Inflammatory macrophage (primary cell): Measurements from ENCODE around the gene CORO1C.

Experiments used
- DNase-seq, 2 donors: peaks; one replicate each; pipeline ENCODE4 v3.0.0-alpha.2; 2020 to 2022

Gene CORO1C

DNA sequence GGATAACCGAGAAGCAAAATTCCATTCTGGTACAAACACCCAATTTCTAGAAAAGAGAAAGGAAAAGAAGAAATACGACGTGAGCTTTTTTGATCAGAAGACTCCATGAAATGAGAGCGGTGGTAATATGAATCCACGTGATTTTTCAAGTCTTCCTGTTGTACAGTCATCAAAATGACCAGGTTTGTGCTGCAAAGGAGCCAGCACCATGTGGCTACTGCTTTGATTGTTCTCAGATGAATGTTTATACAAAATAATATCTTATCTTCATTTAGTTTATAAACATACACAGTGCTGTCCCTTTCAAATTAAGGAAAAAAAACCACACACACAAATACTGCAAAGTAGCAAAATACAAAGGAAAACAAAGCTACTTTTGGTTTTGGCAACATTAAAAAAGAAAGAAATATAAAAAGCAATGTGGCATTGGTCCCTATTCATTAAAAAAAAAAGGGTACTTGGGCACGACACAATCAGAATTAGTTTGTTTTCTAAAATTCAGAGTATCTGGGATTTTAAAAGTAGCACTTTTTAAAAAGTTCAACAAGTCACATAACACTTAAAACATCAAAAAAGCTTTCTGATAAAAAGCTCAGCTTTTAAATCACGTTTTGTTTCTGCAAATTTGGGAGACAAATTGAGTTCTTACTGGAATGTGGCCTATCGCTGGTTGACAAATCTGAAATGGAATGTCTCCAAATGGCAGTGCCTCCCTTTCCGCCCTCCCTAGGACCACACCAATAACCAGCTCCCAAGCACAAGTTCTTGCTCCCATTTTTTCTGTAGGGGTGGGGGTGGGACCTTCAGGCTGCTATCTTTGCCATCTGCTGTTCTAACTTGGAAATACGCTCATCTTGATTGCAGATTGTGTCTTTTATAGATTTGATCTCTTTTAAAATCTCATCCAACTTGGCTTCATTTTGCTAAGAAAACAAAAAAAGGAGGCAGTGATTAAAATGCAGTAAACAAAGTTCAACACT is 84.4 kb downstream of the CORO1C start:
- DNase-seq, result no peak

DNA sequence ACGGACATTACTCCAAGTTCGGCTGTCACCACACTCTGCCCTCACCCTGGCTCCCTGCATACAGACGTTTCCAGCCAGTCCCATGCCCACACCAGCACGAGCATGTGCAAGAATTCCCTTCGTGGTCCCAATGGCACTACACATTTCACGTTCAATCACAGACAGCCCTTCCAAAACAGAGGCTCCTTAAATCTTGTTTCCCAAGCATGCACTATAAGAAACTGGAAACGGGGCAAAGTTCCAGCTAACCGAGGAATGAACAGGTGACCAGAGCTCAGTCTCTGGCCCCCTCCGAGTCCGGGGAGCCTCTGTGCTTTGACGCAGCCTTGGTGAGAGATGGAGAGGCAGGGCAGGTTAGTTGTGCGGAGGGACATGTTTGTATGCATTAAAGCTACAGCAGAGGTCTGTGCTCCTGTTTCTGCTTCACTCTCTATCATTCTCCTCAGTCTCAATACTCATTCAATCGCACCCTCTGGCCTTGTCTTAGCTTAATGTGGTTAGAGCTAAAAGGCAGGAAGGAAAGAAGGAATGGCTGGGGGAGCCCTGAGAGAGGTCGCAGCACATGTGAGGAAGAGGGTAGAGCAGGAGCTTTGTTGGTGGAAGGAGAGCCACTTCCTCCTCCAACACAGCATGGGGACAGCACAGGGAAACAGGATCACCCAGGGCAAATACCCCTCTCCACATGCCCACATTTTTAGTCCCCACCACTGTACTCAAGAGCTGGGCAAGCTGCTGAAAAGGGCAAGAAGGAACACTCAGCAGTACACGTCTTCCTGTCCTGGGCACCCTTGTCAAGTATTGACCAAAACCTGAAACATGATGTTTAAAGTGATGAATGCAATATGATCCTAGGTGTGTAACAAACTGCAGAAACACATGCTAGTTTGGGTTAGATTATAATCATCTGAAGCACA is 85.4 kb downstream of the CORO1C start:
- no peak for DNase-seq

DNA sequence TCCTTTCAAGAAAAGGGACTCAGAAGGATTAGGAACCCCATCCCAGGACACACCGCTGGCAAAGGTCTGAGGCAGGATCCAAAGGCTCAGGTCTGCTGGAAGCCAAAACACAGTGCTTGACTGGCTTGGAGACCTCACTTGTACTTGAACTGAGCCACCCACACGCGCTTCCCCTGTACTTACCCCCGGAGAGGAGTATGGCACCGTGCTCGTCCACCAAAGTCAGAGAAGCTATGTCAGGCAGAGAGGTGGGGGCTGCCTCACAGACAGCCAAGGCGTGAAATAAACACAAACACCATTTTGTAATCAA is 86.6 kb downstream of the CORO1C start:
- DNase-seq, result no peak

DNA sequence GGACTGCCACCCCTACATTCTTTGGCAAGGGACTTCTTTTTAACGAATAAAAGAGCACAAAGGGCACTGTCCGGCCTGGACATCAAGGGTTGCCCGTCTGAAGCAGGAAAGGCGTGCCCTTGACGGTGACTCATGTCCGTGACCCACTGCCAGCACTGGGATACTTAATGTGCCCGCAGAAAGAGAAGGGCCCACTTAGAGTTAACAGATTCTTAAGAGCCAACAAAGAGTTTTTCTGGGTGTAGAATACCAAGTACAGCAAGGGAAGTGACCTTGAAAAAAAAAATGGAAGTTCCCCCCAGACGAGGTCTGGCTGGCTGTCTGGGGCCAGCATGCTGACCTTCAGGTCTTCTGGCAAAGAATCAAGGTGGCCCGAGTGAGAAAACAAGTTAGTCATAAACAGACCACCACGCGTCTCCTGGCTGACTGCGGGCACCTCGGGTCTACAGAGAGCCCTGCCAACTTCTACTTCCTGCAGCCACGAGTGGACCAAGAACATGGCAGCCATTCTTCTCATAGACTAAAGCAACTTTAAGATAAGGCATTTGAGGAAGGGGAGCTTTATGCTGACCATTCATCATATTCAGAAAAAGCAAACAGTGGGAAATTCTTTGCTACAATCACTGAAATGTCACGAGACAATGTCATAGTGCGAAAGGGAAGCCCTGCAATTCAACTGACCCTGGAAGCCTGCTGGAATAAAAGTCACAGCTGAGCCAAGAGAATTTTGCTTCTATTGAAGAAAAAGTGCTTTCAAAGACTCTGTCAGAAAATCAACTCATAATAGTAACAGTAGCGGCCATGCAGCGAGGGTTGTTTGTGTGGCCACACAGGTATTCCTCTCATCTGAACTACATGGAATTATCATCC is 87.1 kb downstream of the CORO1C start:
- DNase-seq, result no peak

DNA sequence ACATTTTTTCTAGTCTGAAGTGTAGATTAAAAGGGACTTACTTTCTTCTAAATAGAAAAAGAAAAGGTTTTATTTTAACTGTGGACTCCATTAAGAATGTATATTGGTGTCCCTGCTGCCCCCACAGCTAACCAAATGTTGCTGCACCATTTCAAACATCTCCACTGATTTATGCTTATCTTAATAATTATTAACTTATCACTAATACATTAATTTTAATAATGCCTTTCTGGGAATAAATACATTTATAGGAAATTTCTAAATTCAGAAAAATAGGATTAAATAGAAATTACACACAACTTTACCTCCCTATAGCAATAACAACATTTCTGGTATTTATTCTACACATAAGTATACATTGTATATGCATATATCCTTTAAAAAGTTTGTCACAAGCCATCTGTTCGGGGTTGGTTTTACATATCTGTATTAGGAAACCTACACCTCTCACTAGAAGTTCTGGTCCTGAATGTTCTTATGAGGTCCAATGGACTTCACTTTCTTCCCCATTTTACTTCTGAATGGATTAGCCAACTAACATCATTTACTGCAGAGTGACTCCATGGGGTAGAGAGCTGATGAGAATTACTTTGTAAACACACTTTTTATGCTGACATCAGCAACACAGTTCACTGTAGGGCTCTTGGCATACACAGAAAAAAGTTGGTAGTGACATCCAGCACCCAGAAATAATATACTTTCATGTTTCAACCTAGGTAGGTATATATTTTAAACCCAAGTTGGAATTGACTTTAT is 88.2 kb downstream of the CORO1C start:
- DNase-seq, result no peak

DNA sequence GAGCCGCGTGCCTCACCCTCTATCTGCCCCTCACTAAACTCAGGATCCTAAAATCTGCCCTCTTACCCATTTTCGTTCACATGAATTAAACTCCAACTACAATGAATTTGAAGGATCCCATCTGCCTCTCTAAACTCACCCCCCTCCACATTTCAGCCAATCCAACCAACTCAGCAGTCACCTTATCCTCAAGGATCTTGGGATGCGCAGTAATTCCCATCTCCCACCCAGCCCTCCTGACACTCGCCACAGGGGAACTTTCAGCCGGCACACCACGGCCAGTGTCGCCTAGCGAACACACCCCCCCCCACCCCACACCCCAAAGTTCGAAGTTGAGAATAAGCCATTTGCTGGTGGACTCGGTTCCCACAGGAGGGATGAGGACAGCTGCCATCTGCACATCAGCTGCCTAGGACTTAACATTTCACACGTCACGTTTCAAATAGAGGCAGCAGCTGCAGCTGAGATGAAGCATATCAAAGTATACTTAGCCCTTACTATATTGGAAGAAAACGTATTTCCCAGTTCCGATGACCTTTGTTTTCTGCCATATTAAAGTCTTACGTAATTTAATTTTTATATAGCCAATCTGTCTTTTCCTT is 88.9 kb downstream of the CORO1C start:
- DNase-seq, result no peak

DNA sequence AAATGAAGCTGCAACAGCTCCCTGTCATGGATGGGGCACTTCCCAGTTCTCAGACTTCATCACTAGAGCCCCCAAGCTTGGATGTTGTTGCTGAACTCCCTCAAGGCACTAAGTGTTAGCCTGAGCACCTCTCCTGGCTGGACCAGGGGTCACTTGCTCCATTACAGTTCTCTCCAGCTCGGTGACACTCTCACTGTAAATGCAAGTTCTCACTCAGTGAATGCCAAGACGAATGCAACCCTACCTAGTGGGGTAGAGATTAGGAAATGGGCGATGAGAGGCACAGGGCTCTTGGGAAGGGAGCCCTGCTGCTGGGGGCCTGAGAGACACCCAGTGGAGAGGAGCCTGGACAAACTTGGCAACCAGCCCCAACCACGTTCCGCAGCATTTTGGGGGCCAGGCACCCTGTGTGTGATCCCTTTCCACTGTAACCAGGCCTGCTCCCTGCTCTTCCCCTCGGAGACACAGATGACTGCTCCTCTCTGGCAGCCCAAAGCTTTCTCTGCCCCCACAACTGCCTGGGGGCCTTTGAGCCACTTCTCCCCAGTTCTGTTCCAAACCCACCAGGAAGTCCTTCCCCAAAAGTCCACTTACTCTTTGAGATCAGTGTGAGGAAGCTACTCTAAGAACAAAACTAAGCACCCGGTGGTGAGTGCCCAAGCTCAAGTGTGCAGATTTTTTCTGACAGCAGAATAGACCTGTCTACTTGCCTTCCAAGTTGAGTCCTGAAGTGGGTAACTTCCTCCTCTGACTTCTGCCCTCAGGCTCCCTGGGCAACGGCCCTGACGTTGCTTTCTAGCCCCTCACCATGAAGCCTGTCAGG is 89.7 kb downstream of the CORO1C start:
- peak in 1 of 2 donors; percentile 20 for DNase-seq

DNA sequence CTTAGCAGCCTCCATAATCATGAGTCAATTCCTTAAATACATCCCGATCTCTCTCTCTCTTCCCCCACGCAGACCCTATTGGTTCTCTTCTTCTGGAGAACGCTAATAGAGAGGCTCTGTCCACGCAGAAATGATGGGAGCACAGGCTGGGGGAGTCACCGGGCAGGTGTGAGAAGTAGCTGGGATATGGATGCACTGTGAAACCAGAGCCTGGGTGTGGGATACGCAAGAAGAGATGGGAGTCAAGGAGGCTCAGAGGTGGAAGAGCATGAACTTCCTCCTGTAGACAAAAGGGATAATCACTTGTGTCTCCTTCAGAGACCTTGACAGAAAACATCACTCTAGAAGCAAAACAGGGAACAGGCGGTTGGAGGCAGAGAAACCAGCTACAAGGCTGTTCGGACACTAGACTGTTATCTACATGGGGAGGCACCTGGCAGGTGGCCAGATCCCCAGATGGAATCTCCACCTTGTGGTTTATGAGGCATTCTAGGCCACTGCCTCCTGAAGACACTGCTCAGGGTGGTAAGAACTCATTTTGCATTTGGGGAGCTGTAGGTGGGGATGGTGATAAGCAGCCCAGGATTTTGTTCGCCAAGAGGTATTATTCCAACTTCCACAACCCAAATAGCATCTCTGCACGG is 90.4 kb downstream of the CORO1C start:
- no peak for DNase-seq

DNA sequence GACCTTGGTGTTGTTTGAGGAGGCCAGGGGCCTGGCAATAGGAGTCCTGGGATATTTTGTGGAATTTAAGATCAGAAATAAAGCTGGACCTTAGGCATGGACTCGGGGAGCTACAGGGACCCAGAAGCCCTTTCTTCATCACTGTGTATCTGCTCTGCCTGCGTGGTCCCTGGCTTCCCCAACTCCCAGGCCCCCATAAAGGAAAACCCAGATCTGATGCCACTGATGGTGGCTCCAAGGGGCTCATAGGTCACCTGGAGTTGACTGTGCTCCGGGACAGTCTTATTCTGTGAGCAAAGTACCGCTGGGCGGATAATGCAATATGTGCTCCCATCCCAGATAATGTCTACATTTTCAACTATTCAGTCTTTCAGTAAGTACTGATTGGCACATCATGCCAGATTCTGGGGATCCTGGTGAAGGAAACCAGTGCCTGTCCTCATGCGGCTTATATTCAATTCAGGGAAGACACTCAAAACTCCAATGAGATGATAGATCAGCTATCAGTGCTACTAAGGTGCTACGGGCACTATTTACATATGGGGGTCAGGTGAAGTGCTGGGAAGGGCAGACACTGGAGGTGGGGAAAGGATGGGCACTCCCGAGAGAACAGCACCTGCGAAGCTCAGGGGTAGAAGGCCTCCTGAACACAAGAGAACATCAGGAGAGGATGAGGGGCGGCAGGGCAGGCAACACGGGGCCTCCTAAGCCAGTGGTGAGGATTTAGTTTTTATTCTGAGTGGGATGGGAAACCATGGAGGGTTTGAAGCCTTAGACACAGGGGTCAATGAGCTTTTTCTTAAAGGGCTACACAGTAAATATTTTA is 92.1 kb downstream of the CORO1C start:
- DNase-seq, result no peak

DNA sequence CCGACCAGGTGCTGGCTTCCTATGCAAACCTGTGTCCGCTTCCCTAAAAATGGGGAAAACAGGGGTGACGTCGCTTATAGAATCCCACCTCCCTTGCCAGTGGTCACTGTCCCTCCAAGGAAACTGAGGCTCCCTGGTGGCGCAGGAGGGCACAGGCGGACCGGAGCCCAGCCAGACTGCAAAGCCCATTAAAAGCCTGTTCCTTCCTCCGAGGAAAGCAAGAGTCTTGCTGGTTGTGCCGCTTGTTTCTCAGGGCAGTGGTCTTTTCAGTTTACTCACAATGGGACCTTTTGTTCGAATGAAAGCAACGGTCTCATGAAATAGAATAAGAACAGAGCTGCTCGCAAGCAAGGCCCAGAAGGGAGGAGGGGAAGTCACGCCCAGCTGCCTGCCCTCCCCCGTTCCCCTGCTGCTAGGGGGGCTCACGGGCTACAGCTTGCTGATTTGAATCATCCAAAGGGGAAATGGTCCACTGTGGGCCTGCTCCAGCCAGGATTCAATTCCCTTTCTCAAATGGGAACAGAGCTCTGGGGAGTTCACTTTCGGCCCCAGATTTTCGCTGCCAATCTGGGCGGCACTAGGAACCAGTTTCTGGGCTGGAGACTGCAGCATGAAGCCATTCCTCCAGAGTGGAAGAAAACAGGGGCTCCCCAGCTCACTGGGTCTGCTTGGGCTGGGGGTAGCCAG is 93.0 kb downstream of the CORO1C start:
- DNase-seq, result peak; percentile 75 to 83

DNA sequence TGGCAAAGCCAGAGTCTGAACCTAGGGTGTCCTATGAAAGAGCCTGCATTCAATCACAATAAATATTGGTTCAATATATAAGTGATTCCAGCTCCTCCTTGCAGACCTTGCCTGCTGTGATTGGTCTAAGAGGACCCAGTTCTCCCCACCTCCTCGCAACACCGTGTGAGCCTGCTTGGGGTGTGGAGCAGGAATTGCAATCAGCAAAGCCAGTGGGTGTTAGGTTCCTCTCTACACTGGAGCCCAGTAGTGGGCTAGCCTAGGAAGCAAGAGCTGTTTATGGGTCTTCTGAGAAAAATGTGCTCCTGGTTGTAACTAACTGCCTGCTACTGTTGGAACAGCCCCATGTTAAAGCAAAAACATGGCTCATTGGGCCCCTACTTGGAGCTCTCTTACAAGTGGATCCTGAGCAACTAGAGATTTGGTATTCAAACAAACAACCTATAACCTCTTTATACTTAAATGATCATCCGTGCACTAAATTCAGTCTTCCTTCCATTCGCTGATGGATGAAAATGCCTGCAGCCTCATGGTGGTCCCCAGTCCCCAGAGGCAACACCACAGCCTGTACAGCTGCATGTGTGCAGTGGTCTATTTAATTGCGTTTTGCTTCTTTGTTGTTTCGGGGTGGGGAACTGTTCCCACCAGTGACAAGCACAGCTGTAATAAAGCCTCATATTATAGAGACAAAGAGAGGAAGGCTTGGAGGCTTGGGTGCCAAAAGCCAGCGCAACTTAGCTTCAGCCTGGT is 93.9 kb downstream of the CORO1C start:
- peak; percentile 72 to 88 for DNase-seq

DNA sequence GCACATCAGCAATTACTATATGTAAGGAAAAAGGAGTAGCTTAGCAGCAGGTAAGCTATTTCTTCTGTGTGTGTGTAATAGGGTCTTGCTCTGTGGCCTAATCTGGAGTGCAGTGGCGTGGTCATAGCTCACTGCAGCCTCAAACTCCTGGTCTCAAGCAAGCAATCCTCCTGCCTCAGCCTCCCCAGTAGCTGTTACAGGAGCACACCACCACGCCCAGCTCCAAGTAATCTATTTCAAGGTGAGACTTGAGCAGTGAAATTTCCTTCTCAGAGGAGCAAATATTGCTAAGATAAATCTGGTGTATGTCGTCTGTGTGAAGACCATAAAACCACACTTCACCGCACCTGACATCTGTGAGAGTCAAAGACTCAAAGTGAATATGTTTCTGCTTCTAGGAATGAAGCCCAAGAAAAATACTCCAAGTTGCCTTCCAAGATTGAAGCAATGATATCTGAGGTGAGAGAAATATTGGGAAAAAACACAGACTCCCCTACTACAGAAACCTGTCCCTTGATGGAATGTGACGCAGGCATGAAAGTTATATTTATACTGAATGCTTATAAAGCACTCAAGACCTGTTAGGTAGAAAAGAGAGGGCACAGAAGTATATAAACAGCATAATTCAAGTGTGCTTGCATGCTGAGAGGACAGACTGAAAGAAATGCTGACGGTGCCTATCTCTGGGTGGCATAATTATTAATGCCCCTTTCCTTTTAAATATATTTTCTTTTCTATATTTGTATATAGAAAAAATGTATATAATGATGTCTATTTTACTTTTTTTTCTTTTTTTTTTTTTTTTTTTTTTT is 95.1 kb downstream of the CORO1C start:
- no peak for DNase-seq

DNA sequence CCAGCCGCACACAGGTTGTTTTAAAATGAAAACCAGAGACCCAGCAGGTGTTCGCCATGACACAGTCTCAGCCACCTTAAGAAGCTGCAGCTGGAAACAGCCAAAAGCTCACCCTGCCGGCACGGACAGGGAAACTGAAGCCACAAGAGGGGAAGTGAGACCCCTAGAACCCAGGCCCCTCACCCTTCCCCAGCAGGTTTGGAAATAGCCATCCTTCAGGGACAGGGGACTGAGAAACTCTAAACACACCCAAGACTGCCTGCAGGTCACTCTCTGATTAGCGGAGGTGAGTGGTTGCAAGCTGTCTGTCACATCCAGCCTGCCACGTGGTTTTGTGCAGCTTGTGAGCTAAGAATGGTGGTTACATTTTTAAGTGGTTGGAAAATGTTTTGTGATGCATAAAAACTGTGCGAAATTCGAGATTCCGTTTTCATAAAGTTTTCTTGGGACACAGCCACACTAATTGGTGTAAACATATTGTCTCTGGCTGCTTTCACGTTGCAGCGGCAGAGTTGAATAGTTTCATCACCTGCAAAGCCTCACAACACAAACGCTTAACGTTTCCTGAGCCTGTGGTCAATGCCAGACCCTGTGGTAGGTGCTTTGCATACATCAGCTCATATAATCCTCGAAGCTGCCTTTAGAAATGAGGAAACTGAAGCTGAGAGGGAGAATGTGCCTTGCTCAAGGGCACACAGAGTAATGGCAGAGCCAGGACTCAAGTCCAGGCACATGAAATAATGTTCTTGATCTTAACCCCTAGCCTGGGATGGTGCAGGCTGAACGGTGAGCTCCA is 95.9 kb downstream of the CORO1C start:
- DNase-seq, result peak; percentile 75 to 80

DNA sequence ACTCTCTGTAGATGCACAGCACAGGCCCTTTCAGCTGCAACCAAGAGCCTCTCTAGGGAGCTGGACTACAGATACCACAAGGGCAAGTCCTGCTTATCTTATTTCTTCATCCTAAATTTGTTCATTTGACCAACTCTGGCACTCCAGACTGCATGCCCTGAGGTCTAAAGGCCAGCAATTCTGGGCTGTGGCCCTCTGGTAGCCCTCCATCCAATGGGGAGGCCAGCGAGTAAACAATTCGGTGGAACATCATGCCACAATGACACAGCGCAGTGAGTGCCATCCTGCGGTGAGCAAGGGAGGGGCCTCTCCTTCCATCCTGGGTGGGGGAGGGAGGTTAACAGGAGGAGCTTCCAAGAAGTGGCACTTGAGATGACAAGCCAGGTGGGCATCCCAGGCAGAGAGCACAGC is 97.0 kb downstream of the CORO1C start:
- DNase-seq, result peak; percentile 79 to 81

DNA sequence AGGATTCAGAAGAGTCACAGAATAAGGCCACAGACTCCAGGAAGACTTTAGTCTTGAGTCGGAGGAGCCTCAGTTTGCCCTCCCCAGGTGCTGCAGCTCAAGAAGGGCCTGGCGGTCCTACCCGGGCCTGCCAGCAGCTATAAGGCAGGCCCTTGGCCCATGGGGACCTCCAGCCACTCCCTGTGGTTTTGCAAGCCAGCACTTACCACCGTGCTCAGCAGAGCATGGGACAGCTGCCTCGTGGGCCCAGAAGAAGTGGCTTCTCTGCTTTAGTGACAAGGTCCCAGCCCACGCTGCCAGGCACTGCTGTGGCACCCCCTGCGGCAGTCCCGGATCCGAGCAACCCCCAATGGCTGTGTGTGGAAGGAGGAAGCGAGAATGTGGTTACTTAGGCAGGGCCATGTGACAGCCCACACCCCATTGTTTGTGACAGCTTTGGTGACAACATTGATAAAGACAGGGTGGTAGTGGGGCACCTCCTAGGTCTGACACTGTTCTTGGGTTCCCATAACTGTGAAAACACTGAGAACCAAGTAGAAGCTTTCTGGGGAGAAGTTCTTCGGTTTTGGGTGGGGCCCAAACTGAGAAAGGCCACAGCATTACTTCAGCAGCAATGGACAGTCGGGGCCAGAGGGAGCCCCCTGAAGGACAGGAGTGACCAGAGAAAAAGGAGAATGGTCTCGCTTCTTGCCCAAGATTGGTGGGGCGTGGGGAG is 97.6 kb downstream of the CORO1C start, which contains the start of gene SELPLG:
TSS of gene SELPLG (minus strand) at position 361 of the 715 bp plus-strand sequence. CDS start 9,587 bp downstream, outside the sequence.
- DNase-seq, result peak; percentile 99 to 100
